Ovary (tissue), 9 donors: ENCODE data around the gene THOC2. TPM values are rescaled to one million over a fixed set of nuclear protein-coding genes. Genes with fewer than 3 reads are reported as not detected.
"Not testable (repeated sequence)": the region's sequence is repeated elsewhere in the genome, so short reads cannot be mapped to it uniquely, and the experiment has no call there.

Experiments used
- DNase-seq, 5 donors: peaks; one replicate each; pipeline ENCODE4 v3.0.0-alpha.2; 2019 to 2020
- H3K27ac ChIP-seq, 2 donors: fragments of 200-600 bp; one replicate each; pipeline versions ENCODE4 v1.5.1 to v1.8.0; 2019 to 2022
- H3K27me3 ChIP-seq: fragments of 200-600 bp; one replicate; pipeline ENCODE4 v1.8.0; 2022
- H3K36me3 ChIP-seq: fragments of 200-600 bp; sonication (generic); one replicate; pipeline ENCODE4 v1.5.1; 2019
- H3K4me1 ChIP-seq: one replicate; pipeline ENCODE4 v1.8.1; 2013; ENCODE audit warnings: mild to moderate bottlenecking, moderate library complexity; ENCODE audit not compliant: insufficient read depth
- H3K4me3 ChIP-seq: fragments of 200-600 bp; sonication (generic); one replicate; pipeline ENCODE4 v1.5.1; 2017
- H3K9me3 ChIP-seq, 2 donors: fragments of 200-600 bp in 1 of 2; sonication (generic) in 1 of 2; one replicate each; pipeline versions ENCODE4 v1.5.1 to v1.8.1; 2013 to 2019; ENCODE audit warnings: mild to moderate bottlenecking in 1 of 2, moderate library complexity in 1 of 2
- EP300 ChIP-seq: sonication (generic); formaldehyde crosslinking; IDR thresholded peaks from one replicate; pipeline ENCODE4 v1.6.1; 2017; ENCODE audit warnings: antibody characterized with exemption
- POLR2A ChIP-seq: fragments of 450-650 bp; IDR thresholded peaks from one replicate; pipeline ENCODE4 v1.6.1; 2017; ENCODE audit warnings: antibody characterized with exemption, mild to moderate bottlenecking, moderate library complexity
- WGBS, 3 donors: extraction: QIAGEN DNeasy Blood & Tissue Kit in 1 of 3; methylation state at CpG; one replicate each; pipeline versions ENCODE4 v1.1.5 to v1.1.7; 2013 to 2017; 5-methylcytosine and 5-hydroxymethylcytosine counted together
- intact Hi-C, 4 donors: fragments of 100-400 bp; cut with DNase I; formaldehyde crosslinking; loops; one replicate each; pipeline versions ENCODE4 v1.11.0 to v1.15.1; 2022 to 2023
- polyA plus RNA-seq, 2 donors: library from polyadenylated mRNA; stranded (reverse); fragments of 200-250 nt in 1 of 2; fragments of 350-450 nt in 1 of 2; fragmentation: Illumina TruSeq in 1 of 2; extraction: RNeasy Lipid Tissue Mini Kit (QIAGEN cat#74804) in 1 of 2; gene quantifications; one replicate each; pipeline ENCODE4 v1.2.3, GENCODE V29; 2013 to 2014
- total RNA-seq, 7 donors: library from RNA; depleted of rRNA in 2 of 7; stranded (reverse); fragments of >200 nt in 2 of 7; fragmentation: NEBNext Ultra II Directional in 3 of 7; extraction: Animal tissue kit (Norgen Biotek cat#: 25700) in 3 of 7; gene quantifications; one replicate each; pipeline versions ENCODE4 v1.1.0 to v1.2.4, GENCODE V29; 2016 to 2023
- TF ChIP-seq, protein P1 (sequence below), 3 donors: fragments of 450-650 bp in 2 of 3; fragments of 200-600 bp in 1 of 3; IDR thresholded peaks; one replicate each; pipeline versions ENCODE4 v1.5.1 to v1.8.0; 2016 to 2022; ENCODE audit warnings: antibody characterized with exemption in 3 of 3, mild to moderate bottlenecking in 1 of 3
- donor health status: DM: no; HTN: no; CAD: no; lungs with moderate emphysema.
- donor health status: DM: no; HTN: no; CAD: no.
- donor health status: Bipolar disorder and iron deficiency.
- donor health status: DM: yes; HTN: yes; CAD: no.
- donor health status: DM: no; HTN: no; CAD: no.
- donor health status: DM: yes; HTN: yes; CAD: no.

The THOC2 gene
- total and polyA plus RNA-seq, 9 donors, result 37.0 to 91.9 (median 77.7) TPM

- no peak overlapping the region for H3K4me3 ChIP-seq
- TF ChIP-seq, protein P1, sequence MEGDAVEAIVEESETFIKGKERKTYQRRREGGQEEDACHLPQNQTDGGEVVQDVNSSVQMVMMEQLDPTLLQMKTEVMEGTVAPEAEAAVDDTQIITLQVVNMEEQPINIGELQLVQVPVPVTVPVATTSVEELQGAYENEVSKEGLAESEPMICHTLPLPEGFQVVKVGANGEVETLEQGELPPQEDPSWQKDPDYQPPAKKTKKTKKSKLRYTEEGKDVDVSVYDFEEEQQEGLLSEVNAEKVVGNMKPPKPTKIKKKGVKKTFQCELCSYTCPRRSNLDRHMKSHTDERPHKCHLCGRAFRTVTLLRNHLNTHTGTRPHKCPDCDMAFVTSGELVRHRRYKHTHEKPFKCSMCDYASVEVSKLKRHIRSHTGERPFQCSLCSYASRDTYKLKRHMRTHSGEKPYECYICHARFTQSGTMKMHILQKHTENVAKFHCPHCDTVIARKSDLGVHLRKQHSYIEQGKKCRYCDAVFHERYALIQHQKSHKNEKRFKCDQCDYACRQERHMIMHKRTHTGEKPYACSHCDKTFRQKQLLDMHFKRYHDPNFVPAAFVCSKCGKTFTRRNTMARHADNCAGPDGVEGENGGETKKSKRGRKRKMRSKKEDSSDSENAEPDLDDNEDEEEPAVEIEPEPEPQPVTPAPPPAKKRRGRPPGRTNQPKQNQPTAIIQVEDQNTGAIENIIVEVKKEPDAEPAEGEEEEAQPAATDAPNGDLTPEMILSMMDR (IDR thresholded peaks at IDR 0.05), result no peak
- TF ChIP-seq EP300, result no peak
- no peak for TF ChIP-seq POLR2A
- no peaks in the 10 kb centered on the region for H3K27me3 ChIP-seq
- 31 to 45% (median 45%) methylated on average over 6 of the region's 6 CpGs for WGBS, 3 donors
- H3K4me1 ChIP-seq, result no peaks in the 10 kb centered on the region
- no peak overlapping the region for H3K27ac ChIP-seq
- no peaks in the 10 kb centered on the region for H3K36me3 ChIP-seq
- DNase-seq, result no peak
- intact Hi-C loops, result no loop called here
- no peaks in the 10 kb centered on the region for H3K9me3 ChIP-seq
These were observed 141.9 kb downstream of the THOC2 start for GRCh38 chrX:123590842-123591486.

- Histone ChIP-seq H3K9me3 (no peaks in the 10 kb centered on the region), H3K4me1 (no peaks in the 10 kb centered on the region), H3K27me3 (no peaks in the 10 kb centered on the region), H3K36me3 (no peaks in the 10 kb centered on the region), H3K27ac (no peak overlapping the region), H3K4me3 (no peak overlapping the region)
- WGBS, 3 donors, result 69 to 89% (median 81%) methylated on average over 3 of the region's 3 CpGs
- DNase-seq, result no peak
- TF ChIP-seq EP300, result no peak
- no peak for TF ChIP-seq POLR2A
- TF ChIP-seq, protein P1 (IDR thresholded peaks at IDR 0.05), result no peak
- intact Hi-C loops, result no loop called here
These were observed 144.1 kb downstream of the THOC2 start for GRCh38 chrX:123588723-123589122.

- Histone ChIP-seq H3K27ac (no peak overlapping the region), H3K4me1 (no peaks in the 10 kb centered on the region), H3K9me3 (no peaks in the 10 kb centered on the region), H3K4me3 (no peak overlapping the region), H3K27me3 (no peaks in the 10 kb centered on the region), H3K36me3 (no peaks in the 10 kb centered on the region)
- WGBS, 3 donors, result 26 to 40% (median 30%) methylated on average over 1 of the region's 1 CpG
- TF ChIP-seq, protein P1 (IDR thresholded peaks at IDR 0.05), result no peak
- TF ChIP-seq EP300, result no peak
- no peak for TF ChIP-seq POLR2A
- intact Hi-C loops, result no loop called here
- DNase-seq, result no peak
These were observed 151.3 kb downstream of the THOC2 start for GRCh38 chrX:123581586-123581985.

DNA sequence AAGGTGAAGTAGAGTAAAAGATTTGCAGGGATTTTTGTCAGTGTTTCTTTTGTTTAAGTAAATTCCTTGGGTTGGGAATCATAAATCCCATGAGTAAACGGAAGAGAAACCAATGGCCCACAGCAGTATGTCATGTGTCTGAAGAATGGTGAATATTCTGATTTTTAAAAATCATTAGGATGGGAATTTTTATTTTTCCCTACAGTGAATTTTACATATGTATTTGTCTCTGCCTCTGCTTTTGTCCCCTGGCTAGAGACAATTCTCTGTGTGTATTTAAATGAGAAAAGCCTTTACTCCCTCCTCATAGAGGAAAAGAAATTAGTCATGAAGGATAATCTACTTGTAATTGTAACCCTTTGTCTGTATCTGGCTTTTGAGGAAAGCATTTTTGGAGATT is 152.1 kb downstream of the THOC2 start:
- H3K27me3 ChIP-seq, result no peaks in the 10 kb centered on the region
- TF ChIP-seq, protein P1 (IDR thresholded peaks at IDR 0.05), result no peak
- TF ChIP-seq POLR2A (no peak), EP300 (no peak)
- 58 to 61% (median 58%) methylated on average over 1 of the region's 1 CpG for WGBS, 3 donors
- H3K36me3 ChIP-seq, result no peaks in the 10 kb centered on the region
- no peak overlapping the region for H3K27ac ChIP-seq
- DNase-seq, result no peak
- H3K4me3 ChIP-seq, result no peak overlapping the region
- H3K4me1 ChIP-seq, result no peaks in the 10 kb centered on the region
- intact Hi-C loops, result no loop called here
- no peaks in the 10 kb centered on the region for H3K9me3 ChIP-seq

- DNase-seq, intact Hi-C loops: not testable (repeated sequence)
- WGBS, 3 donors, result 80 to 82% (median 81%) methylated on average over 5 of the region's 5 CpGs
These were observed 158.8 kb downstream of the THOC2 start for GRCh38 chrX:123574027-123574426.

More at GRCh38 chrX:123574027-123574426, 158.8 kb downstream of the THOC2 start:
- H3K9me3 ChIP-seq, H3K36me3 ChIP-seq, H3K4me1 ChIP-seq, H3K4me3 ChIP-seq, H3K27me3 ChIP-seq, H3K27ac ChIP-seq: not testable (repeated sequence)
